GM23338 (cell line): Measurements from ENCODE around the gene INPP4B. TPM values are rescaled to one million over a fixed set of nuclear protein-coding genes. Genes with fewer than 3 reads are reported as not detected.

Experiments used
- ATAC-seq: fragments of 200-7000 bp; cut with Tn5 transposase; 3 replicates; pipeline ENCODE4 v1.9.1; 2020
- DNase-seq: peaks from one replicate; pipeline ENCODE4 v3.0.0-alpha.2; 2015; ENCODE audit warnings: low spot score
- H2AFZ ChIP-seq: fragments of 200-600 bp; sonication (generic); 2 replicates; pipeline ENCODE4 v1.8.0; 2016; ENCODE audit warnings: antibody characterized with exemption, mild to moderate bottlenecking, moderate library complexity
- H3F3A ChIP-seq: fragments of 200-600 bp; sonication (generic); replicated peaks from 2 replicates; pipeline ENCODE4 v1.8.0; 2017; ENCODE audit warnings: antibody characterized with exemption, mixed run types, low read depth
- H3K27ac ChIP-seq: fragments of 200-600 bp; sonication (generic); 2 replicates; pipeline ENCODE4 v1.6.1; 2016; ENCODE audit warnings: low read depth
- H3K27me3 ChIP-seq: fragments of 200-600 bp; sonication (generic); 2 replicates; pipeline ENCODE4 v1.8.0; 2016; ENCODE audit warnings: mild to moderate bottlenecking, mixed run types, moderate library complexity; ENCODE audit not compliant: insufficient read depth
- H3K36me3 ChIP-seq: fragments of 200-600 bp; sonication (generic); 2 replicates; pipeline ENCODE4 v1.8.0; 2016; ENCODE audit warnings: mild to moderate bottlenecking; ENCODE audit not compliant: insufficient read depth
- H3K4me1 ChIP-seq: fragments of 200-600 bp; sonication (generic); 2 replicates; pipeline ENCODE4 v1.8.0; 2016; ENCODE audit warnings: mild to moderate bottlenecking, moderate library complexity; ENCODE audit not compliant: insufficient read depth
- H3K4me2 ChIP-seq: fragments of 200-600 bp; sonication (generic); 2 replicates; pipeline ENCODE4 v1.7.1; 2017; ENCODE audit warnings: mixed run types
- H3K4me3 ChIP-seq: fragments of 200-600 bp; sonication (generic); 2 replicates; pipeline ENCODE4 v1.6.1; 2016; ENCODE audit warnings: mixed run types
- H3K79me2 ChIP-seq: fragments of 200-600 bp; sonication (generic); replicated peaks from 2 replicates; pipeline ENCODE4 v1.8.0; 2017; ENCODE audit warnings: mild to moderate bottlenecking; ENCODE audit not compliant: insufficient read depth
- H3K9me2 ChIP-seq: fragments of 200-600 bp; sonication (generic); 2 replicates; pipeline ENCODE4 v1.8.0; 2017; ENCODE audit not compliant: insufficient read depth
- H4K20me1 ChIP-seq: fragments of 200-600 bp; sonication (generic); replicated peaks from 2 replicates; pipeline ENCODE4 v1.8.0; 2017; ENCODE audit warnings: mild to moderate bottlenecking; ENCODE audit not compliant: insufficient read depth
- H3K27ac Mint-ChIP-seq: 2 replicates; pipeline ENCODE4 v1.8.0; 2020; ENCODE audit warnings: inconsistent platforms, mild to moderate bottlenecking, moderate library complexity, mixed read lengths
- H3K27me3 Mint-ChIP-seq: 3 replicates; pipeline ENCODE4 v1.8.0; 2022; ENCODE audit warnings: low read depth, mild to moderate bottlenecking, moderate library complexity, mixed read lengths, inconsistent platforms; ENCODE audit not compliant: insufficient read depth, poor library complexity
- H3K36me3 Mint-ChIP-seq: 3 replicates; pipeline ENCODE4 v1.8.0; 2021; ENCODE audit warnings: low read depth, mild to moderate bottlenecking, inconsistent platforms, moderate library complexity, mixed read lengths
- H3K4me1 Mint-ChIP-seq: 3 replicates; pipeline ENCODE4 v1.8.0; 2020; ENCODE audit warnings: mild to moderate bottlenecking, inconsistent platforms, mixed read lengths
- H3K4me3 Mint-ChIP-seq: 3 replicates; pipeline ENCODE4 v1.8.0; 2021; ENCODE audit warnings: moderate library complexity, mild to moderate bottlenecking, inconsistent platforms, mixed read lengths
- H3K9me3 Mint-ChIP-seq: 3 replicates; pipeline ENCODE4 v1.8.0; 2020; ENCODE audit warnings: moderate library complexity, mild to moderate bottlenecking, inconsistent platforms, mixed read lengths
- CREB1 ChIP-seq: fragments of 250-450 bp; sonication (Bioruptor Pico); IDR thresholded peaks from 2 replicates; pipeline ENCODE4 v1.5.0; 2020; ENCODE audit warnings: low read depth, mild to moderate bottlenecking, moderate library complexity
- EZH2 ChIP-seq: fragments of 200-600 bp; sonication (generic); IDR thresholded peaks from one replicate; pipeline ENCODE4 v1.8.0; 2017; ENCODE audit warnings: antibody characterized with exemption, mild to moderate bottlenecking, low read depth; ENCODE audit not compliant: unreplicated experiment
- EZH2phosphoT487 ChIP-seq: fragments of 200-600 bp; sonication (generic); IDR thresholded peaks from one replicate; pipeline ENCODE4 v1.8.1; 2018; ENCODE audit warnings: antibody characterized with exemption; ENCODE audit not compliant: unreplicated experiment
- JUNB ChIP-seq: IDR thresholded peaks from one replicate; pipeline ENCODE4 v1.6.1; 2016; ENCODE audit warnings: antibody characterized with exemption; ENCODE audit not compliant: unreplicated experiment
- NANOG ChIP-seq: IDR thresholded peaks from 2 replicates; pipeline ENCODE4 v1.6.1; 2016; ENCODE audit warnings: antibody characterized with exemption, borderline replicate concordance
- STAT1 ChIP-seq: IDR thresholded peaks from one replicate; pipeline ENCODE4 v1.6.1; 2016; ENCODE audit warnings: antibody characterized with exemption; ENCODE audit not compliant: unreplicated experiment
- ZNF114 ChIP-seq: fragments of 250-450 bp; sonication (Bioruptor Pico); IDR thresholded peaks from 2 replicates; pipeline ENCODE4 v1.5.0; 2020; ENCODE audit warnings: mild to moderate bottlenecking, moderate library complexity
- ZNF331 ChIP-seq: fragments of 250-450 bp; sonication (Bioruptor Pico); IDR thresholded peaks from 2 replicates; pipeline ENCODE4 v1.5.0; 2020; ENCODE audit warnings: low read depth, mild to moderate bottlenecking, moderate library complexity
- polyA plus RNA-seq: library from polyadenylated mRNA; unstranded; fragments of >200 nt; fragmentation: Nextera tagmentation; extraction: Ambion mirVana; gene quantifications from 2 replicates; pipeline ENCODE4 v1.2.1, GENCODE V29; 2016
- total RNA-seq: library from RNA; depleted of rRNA; stranded (reverse); fragments of >200 nt; shearing (Covaris generic); gene quantifications from 2 replicates; pipeline ENCODE4 v1.2.3, GENCODE V29; 2014
- TF ChIP-seq, protein P1 (sequence below): IDR thresholded peaks from one replicate; pipeline ENCODE4 v1.6.1; 2018; ENCODE audit warnings: antibody characterized with exemption; ENCODE audit not compliant: unreplicated experiment
- TF ChIP-seq, protein P2 (sequence below), 2 experiments: fragments of 200-600 bp in 1 of 2; sonication (generic) in 1 of 2; conservative IDR thresholded peaks; 2 replicates each; pipeline versions ENCODE4 v1.5.1 to v1.6.1; 2016 to 2017; ENCODE audit warnings: antibody characterized with exemption in 2 of 2, low read depth in 2 of 2, mild to moderate bottlenecking in 2 of 2, moderate library complexity in 1 of 2
- TF ChIP-seq, protein P3 (sequence below): fragments of 250-450 bp; sonication (Bioruptor Pico); IDR thresholded peaks from 2 replicates; pipeline ENCODE4 v1.5.0; 2020; ENCODE audit warnings: mild to moderate bottlenecking, moderate library complexity
- TF ChIP-seq, protein P4 (sequence below): IDR thresholded peaks from 2 replicates; pipeline ENCODE4 v1.6.1; 2016; ENCODE audit warnings: antibody characterized with exemption

INPP4B gene
- total and polyA plus RNA-seq, 2 experiments from 2014 or later = 0.11 to 0.14 TPM

DNA sequence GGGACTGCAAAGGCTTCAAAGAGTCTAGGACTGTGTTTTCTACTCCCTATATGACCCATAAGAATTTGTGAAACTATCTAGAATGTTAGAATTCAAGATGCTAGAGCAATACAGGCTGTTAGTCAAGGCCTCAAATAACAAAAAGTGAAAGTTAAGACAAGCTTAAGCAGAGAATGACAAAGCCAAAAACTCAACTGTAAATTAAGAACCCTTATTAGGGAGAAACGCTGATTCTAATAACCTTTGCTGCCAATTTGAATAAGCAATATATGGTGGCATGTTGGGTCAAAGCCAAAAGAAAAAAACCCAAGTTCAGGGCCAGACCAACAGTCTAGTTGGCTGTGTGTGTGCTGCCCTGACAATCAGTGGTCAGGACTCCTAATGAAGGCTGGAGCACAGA is 160.0 kb downstream of the INPP4B start:
- Mint-ChIP-seq H3K9me3 (no peaks in the 10 kb centered on the region), H3K27ac (no peak overlapping the region), H3K4me1 (peaks cover 8% of the 10 kb centered on the region; the same call in 2 of the 3 replicates), H3K36me3 (no peaks in the 10 kb centered on the region), H3K4me3 (no peak overlapping the region), H3K27me3 (peaks cover 2% of the 10 kb centered on the region)
- Histone ChIP-seq H3K4me1 (no peaks in the 10 kb centered on the region), H3K4me2 (no peak overlapping the region), H3K27me3 (no peaks in the 10 kb centered on the region), H3K4me3 (no peak overlapping the region), H4K20me1 (no peaks in the 10 kb centered on the region), H3F3A (no peaks in the 10 kb centered on the region), H3K36me3 (no peaks in the 10 kb centered on the region), H3K79me2 (no peaks in the 10 kb centered on the region), H3K27ac (no peak overlapping the region), H2AFZ (no peak overlapping the region), H3K9me2 (no peaks in the 10 kb centered on the region)
- DNase-seq = no peak
- ATAC-seq = no peak
- TF ChIP-seq, protein P1, sequence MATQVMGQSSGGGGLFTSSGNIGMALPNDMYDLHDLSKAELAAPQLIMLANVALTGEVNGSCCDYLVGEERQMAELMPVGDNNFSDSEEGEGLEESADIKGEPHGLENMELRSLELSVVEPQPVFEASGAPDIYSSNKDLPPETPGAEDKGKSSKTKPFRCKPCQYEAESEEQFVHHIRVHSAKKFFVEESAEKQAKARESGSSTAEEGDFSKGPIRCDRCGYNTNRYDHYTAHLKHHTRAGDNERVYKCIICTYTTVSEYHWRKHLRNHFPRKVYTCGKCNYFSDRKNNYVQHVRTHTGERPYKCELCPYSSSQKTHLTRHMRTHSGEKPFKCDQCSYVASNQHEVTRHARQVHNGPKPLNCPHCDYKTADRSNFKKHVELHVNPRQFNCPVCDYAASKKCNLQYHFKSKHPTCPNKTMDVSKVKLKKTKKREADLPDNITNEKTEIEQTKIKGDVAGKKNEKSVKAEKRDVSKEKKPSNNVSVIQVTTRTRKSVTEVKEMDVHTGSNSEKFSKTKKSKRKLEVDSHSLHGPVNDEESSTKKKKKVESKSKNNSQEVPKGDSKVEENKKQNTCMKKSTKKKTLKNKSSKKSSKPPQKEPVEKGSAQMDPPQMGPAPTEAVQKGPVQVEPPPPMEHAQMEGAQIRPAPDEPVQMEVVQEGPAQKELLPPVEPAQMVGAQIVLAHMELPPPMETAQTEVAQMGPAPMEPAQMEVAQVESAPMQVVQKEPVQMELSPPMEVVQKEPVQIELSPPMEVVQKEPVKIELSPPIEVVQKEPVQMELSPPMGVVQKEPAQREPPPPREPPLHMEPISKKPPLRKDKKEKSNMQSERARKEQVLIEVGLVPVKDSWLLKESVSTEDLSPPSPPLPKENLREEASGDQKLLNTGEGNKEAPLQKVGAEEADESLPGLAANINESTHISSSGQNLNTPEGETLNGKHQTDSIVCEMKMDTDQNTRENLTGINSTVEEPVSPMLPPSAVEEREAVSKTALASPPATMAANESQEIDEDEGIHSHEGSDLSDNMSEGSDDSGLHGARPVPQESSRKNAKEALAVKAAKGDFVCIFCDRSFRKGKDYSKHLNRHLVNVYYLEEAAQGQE = no peak
- TF ChIP-seq, protein P2, sequence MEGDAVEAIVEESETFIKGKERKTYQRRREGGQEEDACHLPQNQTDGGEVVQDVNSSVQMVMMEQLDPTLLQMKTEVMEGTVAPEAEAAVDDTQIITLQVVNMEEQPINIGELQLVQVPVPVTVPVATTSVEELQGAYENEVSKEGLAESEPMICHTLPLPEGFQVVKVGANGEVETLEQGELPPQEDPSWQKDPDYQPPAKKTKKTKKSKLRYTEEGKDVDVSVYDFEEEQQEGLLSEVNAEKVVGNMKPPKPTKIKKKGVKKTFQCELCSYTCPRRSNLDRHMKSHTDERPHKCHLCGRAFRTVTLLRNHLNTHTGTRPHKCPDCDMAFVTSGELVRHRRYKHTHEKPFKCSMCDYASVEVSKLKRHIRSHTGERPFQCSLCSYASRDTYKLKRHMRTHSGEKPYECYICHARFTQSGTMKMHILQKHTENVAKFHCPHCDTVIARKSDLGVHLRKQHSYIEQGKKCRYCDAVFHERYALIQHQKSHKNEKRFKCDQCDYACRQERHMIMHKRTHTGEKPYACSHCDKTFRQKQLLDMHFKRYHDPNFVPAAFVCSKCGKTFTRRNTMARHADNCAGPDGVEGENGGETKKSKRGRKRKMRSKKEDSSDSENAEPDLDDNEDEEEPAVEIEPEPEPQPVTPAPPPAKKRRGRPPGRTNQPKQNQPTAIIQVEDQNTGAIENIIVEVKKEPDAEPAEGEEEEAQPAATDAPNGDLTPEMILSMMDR (conservative IDR thresholded peaks at IDR 0.05; ENCODE audit: low read depth in 2 of 2) = no peak
- TF ChIP-seq, protein P3, sequence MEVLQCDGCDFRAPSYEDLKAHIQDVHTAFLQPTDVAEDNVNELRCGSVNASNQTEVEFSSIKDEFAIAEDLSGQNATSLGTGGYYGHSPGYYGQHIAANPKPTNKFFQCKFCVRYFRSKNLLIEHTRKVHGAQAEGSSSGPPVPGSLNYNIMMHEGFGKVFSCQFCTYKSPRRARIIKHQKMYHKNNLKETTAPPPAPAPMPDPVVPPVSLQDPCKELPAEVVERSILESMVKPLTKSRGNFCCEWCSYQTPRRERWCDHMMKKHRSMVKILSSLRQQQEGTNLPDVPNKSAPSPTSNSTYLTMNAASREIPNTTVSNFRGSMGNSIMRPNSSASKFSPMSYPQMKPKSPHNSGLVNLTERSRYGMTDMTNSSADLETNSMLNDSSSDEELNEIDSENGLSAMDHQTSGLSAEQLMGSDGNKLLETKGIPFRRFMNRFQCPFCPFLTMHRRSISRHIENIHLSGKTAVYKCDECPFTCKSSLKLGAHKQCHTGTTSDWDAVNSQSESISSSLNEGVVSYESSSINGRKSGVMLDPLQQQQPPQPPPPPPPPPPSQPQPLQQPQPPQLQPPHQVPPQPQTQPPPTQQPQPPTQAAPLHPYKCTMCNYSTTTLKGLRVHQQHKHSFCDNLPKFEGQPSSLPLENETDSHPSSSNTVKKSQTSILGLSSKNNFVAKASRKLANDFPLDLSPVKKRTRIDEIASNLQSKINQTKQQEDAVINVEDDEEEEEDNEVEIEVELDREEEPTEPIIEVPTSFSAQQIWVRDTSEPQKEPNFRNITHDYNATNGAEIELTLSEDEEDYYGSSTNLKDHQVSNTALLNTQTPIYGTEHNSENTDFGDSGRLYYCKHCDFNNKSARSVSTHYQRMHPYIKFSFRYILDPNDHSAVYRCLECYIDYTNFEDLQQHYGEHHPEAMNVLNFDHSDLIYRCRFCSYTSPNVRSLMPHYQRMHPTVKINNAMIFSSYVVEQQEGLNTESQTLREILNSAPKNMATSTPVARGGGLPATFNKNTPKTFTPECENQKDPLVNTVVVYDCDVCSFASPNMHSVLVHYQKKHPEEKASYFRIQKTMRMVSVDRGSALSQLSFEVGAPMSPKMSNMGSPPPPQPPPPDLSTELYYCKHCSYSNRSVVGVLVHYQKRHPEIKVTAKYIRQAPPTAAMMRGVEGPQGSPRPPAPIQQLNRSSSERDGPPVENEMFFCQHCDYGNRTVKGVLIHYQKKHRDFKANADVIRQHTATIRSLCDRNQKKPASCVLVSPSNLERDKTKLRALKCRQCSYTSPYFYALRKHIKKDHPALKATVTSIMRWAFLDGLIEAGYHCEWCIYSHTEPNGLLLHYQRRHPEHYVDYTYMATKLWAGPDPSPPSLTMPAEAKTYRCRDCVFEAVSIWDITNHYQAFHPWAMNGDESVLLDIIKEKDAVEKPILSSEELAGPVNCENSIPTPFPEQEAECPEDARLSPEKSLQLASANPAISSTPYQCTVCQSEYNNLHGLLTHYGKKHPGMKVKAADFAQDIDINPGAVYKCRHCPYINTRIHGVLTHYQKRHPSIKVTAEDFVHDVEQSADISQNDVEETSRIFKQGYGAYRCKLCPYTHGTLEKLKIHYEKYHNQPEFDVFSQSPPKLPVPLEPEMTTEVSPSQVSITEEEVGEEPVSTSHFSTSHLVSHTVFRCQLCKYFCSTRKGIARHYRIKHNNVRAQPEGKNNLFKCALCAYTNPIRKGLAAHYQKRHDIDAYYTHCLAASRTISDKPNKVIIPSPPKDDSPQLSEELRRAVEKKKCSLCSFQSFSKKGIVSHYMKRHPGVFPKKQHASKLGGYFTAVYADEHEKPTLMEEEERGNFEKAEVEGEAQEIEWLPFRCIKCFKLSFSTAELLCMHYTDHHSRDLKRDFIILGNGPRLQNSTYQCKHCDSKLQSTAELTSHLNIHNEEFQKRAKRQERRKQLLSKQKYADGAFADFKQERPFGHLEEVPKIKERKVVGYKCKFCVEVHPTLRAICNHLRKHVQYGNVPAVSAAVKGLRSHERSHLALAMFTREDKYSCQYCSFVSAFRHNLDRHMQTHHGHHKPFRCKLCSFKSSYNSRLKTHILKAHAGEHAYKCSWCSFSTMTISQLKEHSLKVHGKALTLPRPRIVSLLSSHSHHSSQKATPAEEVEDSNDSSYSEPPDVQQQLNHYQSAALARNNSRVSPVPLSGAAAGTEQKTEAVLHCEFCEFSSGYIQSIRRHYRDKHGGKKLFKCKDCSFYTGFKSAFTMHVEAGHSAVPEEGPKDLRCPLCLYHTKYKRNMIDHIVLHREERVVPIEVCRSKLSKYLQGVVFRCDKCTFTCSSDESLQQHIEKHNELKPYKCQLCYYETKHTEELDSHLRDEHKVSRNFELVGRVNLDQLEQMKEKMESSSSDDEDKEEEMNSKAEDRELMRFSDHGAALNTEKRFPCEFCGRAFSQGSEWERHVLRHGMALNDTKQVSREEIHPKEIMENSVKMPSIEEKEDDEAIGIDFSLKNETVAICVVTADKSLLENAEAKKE (CRISPR knock-in tag) = no peak
- TF ChIP-seq ZNF331 (no peak), EZH2 (no peak), NANOG (no peak), ZNF114 (no peak), STAT1 (no peak), CREB1 (CRISPR knock-in tag) (no peak), EZH2phosphoT487 (no peak), JUNB (no peak)
- TF ChIP-seq, protein P4, sequence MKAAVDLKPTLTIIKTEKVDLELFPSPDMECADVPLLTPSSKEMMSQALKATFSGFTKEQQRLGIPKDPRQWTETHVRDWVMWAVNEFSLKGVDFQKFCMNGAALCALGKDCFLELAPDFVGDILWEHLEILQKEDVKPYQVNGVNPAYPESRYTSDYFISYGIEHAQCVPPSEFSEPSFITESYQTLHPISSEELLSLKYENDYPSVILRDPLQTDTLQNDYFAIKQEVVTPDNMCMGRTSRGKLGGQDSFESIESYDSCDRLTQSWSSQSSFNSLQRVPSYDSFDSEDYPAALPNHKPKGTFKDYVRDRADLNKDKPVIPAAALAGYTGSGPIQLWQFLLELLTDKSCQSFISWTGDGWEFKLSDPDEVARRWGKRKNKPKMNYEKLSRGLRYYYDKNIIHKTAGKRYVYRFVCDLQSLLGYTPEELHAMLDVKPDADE = no peak
